Measurements from ENCODE around the gene POMP. TPM values are rescaled to one million over a fixed set of nuclear protein-coding genes. Genes with fewer than 3 reads are reported as not detected.
A peak's percentile ranks its signal among the peaks of the same experiment; 100 is the strongest.
"Not testable (repeated sequence)": the region's sequence is repeated elsewhere in the genome, so short reads cannot be mapped to it uniquely, and the experiment has no call there.

The POMP gene
- total RNA-seq, 1 donor from 2014 or later: 98.9 TPM

- H2AFZ ChIP-seq (replicated peaks): no peak overlapping the region
- no peak overlapping the region for H3K4me3 Mint-ChIP-seq
- H3K4me2 ChIP-seq: no peak overlapping the region
- no peaks in the 10 kb centered on the region for H3K4me1 ChIP-seq
- no peaks in the 10 kb centered on the region for H3K4me1 Mint-ChIP-seq
- H3K9me3 ChIP-seq (ENCODE audit: low read depth): no peaks in the 10 kb centered on the region
- H4K20me1 ChIP-seq (ENCODE audit: low read depth): no peaks in the 10 kb centered on the region
- H3K9ac ChIP-seq: no peak overlapping the region
- no peak for TF ChIP-seq EZH2phosphoT487 (IDR thresholded peaks at IDR 0.05)
- TF ChIP-seq EZH2 (IDR thresholded peaks at IDR 0.05): no peak
- TF ChIP-seq CTCF (IDR thresholded peaks at IDR 0.05): peak; percentile 55
- no peak overlapping the region for H3K27ac Mint-ChIP-seq
- no peak overlapping the region for H3K27ac ChIP-seq
- DNase-seq (ENCODE audit: low spot score): no peak
- peaks cover 14% of the 10 kb centered on the region for H3K36me3 ChIP-seq
- H3K79me2 ChIP-seq (ENCODE audit: low read depth): no peaks in the 10 kb centered on the region
- H3K27me3 ChIP-seq: no peaks in the 10 kb centered on the region
- H3F3A ChIP-seq (ENCODE audit: low read depth): peaks cover 15% of the 10 kb centered on the region
- peaks cover 7% of the 10 kb centered on the region for H3K36me3 Mint-ChIP-seq
- no peak overlapping the region for H3K4me3 ChIP-seq
- H3K27me3 Mint-ChIP-seq (ENCODE audit: insufficient read depth, low read depth): no peaks in the 10 kb centered on the region
- H3K9me3 Mint-ChIP-seq: no peaks in the 10 kb centered on the region
These were observed 20.7 kb downstream of the POMP start for GRCh38 chr13:28679628-28680027.

- H3K27me3 Mint-ChIP-seq (ENCODE audit: insufficient read depth, low read depth): no peaks in the 10 kb centered on the region
- no peak overlapping the region for H3K27ac ChIP-seq
These were observed 21.6 kb downstream of the POMP start for GRCh38 chr13:28680541-28680940.

GRCh38 chr13:28683169-28683568, 24.2 kb downstream of the POMP start:
- H2AFZ ChIP-seq (replicated peaks); H3K36me3 Mint-ChIP-seq; H3K9me3 Mint-ChIP-seq: not testable (repeated sequence)

More at GRCh38 chr13:28680541-28680940, 21.6 kb downstream of the POMP start:
- Mint-ChIP-seq H3K9me3 (no peaks in the 10 kb centered on the region), H3K36me3 (peaks cover 5% of the 10 kb centered on the region), H3K27ac (no peak overlapping the region), H3K4me3 (no peak overlapping the region), H3K4me1 (no peaks in the 10 kb centered on the region)
- Histone ChIP-seq H2AFZ (replicated peaks) (no peak overlapping the region), H3K36me3 (peaks cover 14% of the 10 kb centered on the region), H3K4me1 (no peaks in the 10 kb centered on the region), H3K4me3 (no peak overlapping the region), H3F3A (ENCODE audit: low read depth) (peaks cover 15% of the 10 kb centered on the region), H3K9me3 (ENCODE audit: low read depth) (no peaks in the 10 kb centered on the region), H3K9ac (no peak overlapping the region), H3K4me2 (no peak overlapping the region), H3K27me3 (no peaks in the 10 kb centered on the region), H4K20me1 (ENCODE audit: low read depth) (no peaks in the 10 kb centered on the region), H3K79me2 (ENCODE audit: low read depth) (no peaks in the 10 kb centered on the region)
- no peak for TF ChIP-seq CTCF (IDR thresholded peaks at IDR 0.05)
- TF ChIP-seq EZH2 (IDR thresholded peaks at IDR 0.05): no peak
- no peak for TF ChIP-seq EZH2phosphoT487 (IDR thresholded peaks at IDR 0.05)
- DNase-seq (ENCODE audit: low spot score): no peak

GRCh38 chr13:28684257-28684656, 25.3 kb downstream of the POMP start:
- peaks cover 8% of the 10 kb centered on the region for H3F3A ChIP-seq (ENCODE audit: low read depth)
- no peak for TF ChIP-seq CTCF (IDR thresholded peaks at IDR 0.05)
- no peak for TF ChIP-seq EZH2phosphoT487 (IDR thresholded peaks at IDR 0.05)
- TF ChIP-seq EZH2 (IDR thresholded peaks at IDR 0.05): no peak
- H3K4me1 ChIP-seq: no peaks in the 10 kb centered on the region
- no peaks in the 10 kb centered on the region for H3K27me3 ChIP-seq
- no peak overlapping the region for H3K4me2 ChIP-seq
- no peak overlapping the region for H3K27ac ChIP-seq
- no peak overlapping the region for H3K4me3 Mint-ChIP-seq
- H3K9ac ChIP-seq: no peak overlapping the region
- H3K27ac Mint-ChIP-seq: no peak overlapping the region
- no peak overlapping the region for H3K4me3 ChIP-seq
- H3K36me3 ChIP-seq: no peaks in the 10 kb centered on the region
- H3K9me3 ChIP-seq (ENCODE audit: low read depth): no peaks in the 10 kb centered on the region
- no peaks in the 10 kb centered on the region for H3K79me2 ChIP-seq (ENCODE audit: low read depth)
- no peaks in the 10 kb centered on the region for H3K27me3 Mint-ChIP-seq (ENCODE audit: insufficient read depth, low read depth)
- no peaks in the 10 kb centered on the region for H3K36me3 Mint-ChIP-seq
- H3K4me1 Mint-ChIP-seq: no peaks in the 10 kb centered on the region
- peak overlapping the region; percentile 84 for H2AFZ ChIP-seq (replicated peaks)
- DNase-seq (ENCODE audit: low spot score): peak; percentile 77
- H4K20me1 ChIP-seq (ENCODE audit: low read depth): no peaks in the 10 kb centered on the region
- H3K9me3 Mint-ChIP-seq: peaks cover 7% of the 10 kb centered on the region

More at GRCh38 chr13:28683169-28683568, 24.2 kb downstream of the POMP start:
- not testable (repeated sequence) for H3K4me2 ChIP-seq; H3K4me3 Mint-ChIP-seq; H3F3A ChIP-seq (ENCODE audit: low read depth); H3K4me1 ChIP-seq; H3K9ac ChIP-seq; H3K4me3 ChIP-seq; DNase-seq (ENCODE audit: low spot score); H4K20me1 ChIP-seq (ENCODE audit: low read depth); H3K27ac Mint-ChIP-seq; H3K27me3 Mint-ChIP-seq (ENCODE audit: insufficient read depth, low read depth); H3K36me3 ChIP-seq; H3K79me2 ChIP-seq (ENCODE audit: low read depth); H3K27me3 ChIP-seq; H3K4me1 Mint-ChIP-seq; H3K27ac ChIP-seq; H3K9me3 ChIP-seq (ENCODE audit: low read depth)
